Stimulated activated naive CD8-positive, alpha-beta T cell treated with anti-CD3 and anti-CD28 coated beads, Interleukin-15, Interleukin-2, amounts not matched to agents 100 U/mL and 50 U/mL, for 24 hours (primary cell): ENCODE results near the gene SAFB.
"Not testable (repeated sequence)": the region's sequence is repeated elsewhere in the genome, so short reads cannot be mapped to it uniquely, and the experiment has no call there.

ENCODE experiments used
- ATAC-seq: fragments of 150-1000 bp; cut with Tn5 transposase; one replicate; pipeline ENCODE4 v1.10.0; 2021
- DNase-seq: peaks from one replicate; pipeline ENCODE4 v3.0.0; 2021

SAFB gene

DNA sequence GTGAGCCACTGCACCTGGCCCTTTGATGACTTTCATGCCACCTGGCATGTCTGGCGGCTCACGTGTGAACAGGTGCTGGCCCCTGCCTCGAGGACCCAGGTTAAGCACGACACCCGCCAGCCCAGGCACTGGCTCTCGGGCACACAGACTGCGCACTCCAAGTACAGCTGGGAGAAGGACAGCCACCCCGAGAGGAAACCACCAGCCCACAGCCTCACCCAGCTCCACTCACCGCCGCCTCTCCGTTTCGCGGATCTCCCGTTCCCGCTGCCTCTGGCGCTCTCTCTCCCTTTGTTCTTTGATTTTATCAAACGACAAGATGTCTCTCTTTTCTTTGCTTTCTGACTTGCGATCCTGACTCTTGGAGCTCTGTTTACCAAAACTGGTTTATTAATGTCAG, 27.8 kb upstream of the SAFB start:
- DNase-seq (no peak), ATAC-seq (no peak)

DNA sequence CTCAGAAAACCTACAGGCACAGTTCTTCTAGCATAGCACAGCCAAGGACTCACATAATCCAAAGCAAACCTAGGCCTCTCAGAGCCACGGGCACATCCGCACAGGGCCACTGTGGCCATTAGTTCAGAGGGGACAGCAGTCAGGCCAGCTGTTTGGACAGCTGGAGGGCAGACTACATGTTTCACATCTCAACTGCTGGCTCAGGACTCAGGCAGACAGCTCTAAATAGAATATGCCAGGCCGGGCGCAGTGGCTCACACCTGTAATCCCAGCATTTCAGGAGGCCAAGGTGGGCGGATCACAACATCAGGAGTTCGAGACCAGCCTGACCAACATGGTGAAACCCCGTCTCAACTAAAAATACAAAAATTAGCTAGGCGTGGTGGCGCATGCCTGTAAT, 27.1 kb upstream of the SAFB start:
- ATAC-seq (no peak), DNase-seq (no peak)

DNA sequence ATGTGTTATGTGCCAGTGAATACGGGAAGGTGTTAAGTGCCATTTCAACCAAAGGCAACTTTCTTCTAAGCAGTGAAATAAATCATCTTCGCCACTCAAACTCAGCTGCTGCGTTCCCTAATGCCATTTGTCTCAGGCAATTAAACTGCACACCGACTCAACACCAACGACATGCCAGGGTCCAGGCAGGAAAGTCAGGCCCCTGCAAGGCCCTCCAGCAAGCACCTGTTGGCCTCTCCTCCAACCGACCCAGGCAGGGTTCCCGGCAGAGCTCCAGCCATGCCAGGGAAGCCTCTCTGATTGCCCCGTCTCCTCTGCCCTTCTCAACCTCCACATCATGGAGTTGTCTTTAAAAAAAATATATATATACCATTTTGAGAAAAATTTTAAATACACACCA, 22.1 kb upstream of the SAFB start:
- ATAC-seq (no peak), DNase-seq (no peak)

DNA sequence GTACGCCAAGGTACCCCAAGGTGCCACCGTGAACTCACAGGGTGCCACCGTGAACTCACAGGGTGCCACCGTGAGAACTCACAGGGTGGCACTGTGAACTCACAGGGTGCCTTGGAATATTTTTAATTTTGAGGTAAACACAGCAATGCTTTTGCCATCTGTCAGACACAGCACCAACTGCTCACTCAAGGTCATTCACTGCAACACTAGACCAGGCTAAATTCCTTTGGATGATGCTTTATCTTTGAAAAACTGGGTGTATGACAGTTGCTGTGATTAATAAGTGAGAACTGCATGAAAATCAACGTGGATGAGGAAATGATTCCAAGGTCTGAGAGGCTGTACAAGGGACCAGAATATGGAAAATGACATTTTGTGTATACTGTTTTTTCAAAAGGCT, 19.3 kb upstream of the SAFB start:
- DNase-seq (no peak), ATAC-seq (no peak)

DNA sequence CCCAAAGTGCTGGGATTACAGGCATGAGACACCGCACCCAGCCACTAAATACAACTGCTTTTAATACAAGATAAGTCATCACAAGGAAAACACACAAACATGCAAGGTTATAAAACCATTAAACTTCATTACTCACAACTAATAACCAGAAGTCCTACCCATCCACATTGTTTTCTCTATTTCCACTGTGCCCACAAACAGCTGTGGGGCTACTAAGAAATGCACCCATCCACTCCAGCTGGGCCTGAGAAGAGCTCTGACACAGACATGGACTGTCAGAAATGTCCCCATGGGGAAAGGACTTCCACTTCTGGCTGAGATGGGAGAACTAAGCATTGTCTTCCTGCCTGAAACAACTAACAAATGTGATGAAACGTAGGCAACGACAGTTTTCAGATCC, 17.5 kb upstream of the SAFB start:
- ATAC-seq (no peak), DNase-seq (no peak)

DNA sequence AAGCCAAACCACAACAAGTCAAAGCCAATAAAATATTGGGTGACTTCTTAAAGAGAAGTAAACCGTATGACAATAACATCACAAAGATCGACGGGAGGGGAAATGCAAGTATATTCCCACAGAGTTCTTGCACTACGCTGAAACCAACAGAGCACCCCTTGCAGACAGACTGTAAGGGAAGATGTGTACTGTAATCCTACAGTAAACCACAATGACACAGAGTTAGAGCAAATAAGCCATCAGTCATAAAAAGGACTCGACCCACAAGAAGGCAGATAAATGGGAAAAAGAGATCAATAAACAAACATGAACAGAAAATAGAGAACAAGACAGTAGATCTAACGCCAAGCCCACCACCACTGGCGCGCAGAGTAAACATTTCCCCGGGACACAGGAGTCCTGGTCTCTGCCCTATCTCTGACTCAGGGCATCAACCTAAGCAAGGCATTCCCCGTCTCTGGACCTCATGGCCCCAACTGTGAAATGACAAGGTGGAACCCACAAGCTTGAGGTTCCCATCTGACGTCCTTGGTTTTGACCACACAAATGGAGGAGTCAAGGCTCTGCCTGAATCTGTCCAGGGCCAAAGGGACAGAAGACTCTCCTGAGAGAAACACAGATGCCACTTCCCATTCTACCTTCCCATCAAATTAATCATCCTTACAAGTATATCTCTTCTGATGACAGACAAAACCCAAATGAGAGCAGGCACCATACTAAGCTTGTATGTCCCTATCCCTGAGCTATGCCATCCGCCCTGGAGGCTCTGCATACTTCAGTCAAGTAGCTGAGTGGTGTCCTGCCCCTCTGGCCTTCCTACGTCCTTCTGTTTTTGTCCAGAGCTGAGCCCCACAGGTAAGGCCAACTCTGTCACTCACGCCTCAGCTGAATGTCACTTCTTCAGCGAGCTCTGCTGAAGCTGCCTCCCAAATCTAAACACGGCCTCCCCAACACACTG, 15.3 kb upstream of the SAFB start:
- ATAC-seq: no peak
- DNase-seq: no peak

DNA sequence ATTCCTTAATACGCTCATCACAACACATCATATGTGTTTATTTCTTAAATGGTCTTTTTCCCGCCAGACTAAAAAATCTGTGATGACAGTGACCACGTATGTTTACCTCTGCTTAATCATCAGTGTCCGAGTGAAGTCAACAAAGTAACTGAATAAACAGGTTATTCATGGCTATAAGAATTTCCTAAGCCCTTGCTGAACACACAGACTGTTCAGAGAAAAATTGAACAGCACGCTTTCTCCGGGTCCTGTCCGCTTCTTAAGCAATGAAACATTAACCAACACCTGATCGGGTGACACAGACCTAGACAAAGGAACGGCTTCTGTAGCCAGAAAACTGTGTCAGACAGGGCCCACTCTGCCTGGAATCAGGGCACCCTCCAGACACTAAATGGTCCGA, 14.6 kb upstream of the SAFB start:
- ATAC-seq (no peak), DNase-seq (no peak)

DNA sequence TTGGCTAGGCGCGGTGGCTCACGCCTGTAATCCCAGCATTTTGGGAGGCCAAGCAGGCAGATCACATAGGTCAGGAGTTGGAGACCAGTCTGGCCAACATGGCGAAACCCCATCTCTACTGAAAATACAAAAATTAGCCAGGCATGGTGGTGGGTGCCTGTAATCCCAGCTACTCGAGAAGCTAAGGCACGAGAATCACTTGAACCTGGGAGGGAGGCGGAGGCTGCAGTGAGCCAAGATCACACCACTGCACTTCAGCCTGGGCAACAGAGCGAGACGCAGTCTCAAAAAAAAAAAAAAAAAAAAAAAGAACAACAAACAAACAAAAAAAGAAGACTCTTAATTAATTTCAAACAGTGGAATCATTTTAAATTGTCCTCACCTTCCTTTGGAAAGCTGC, 14.1 kb upstream of the SAFB start:
- not testable (repeated sequence) for ATAC-seq, DNase-seq

DNA sequence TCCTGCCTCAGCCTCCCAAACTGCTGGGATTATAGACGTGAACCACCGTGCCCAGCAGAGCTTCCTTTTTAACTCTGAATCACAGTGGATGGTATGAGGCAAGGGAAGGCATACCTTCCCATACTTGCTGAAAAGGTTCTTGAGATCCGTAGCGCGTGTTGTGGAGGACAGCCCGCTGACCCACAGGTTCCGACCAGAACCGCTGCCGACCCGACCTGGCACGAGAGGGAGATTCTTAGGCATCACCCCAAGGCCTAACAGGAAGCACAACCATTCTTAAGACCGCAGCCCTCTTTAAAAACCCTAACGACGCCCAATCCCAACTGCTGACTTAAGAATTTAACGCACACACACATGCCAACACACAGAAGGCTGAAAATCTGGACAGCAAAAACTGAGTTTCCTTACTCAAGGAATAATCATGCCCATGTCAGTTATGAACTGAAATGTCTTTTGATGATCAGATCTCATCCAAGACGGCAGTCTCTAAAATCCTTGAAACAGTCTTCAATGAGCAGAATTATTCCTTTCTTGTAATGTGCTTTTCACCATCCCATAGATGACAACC, 12.9 kb upstream of the SAFB start:
- ATAC-seq (no peak), DNase-seq (no peak)

DNA sequence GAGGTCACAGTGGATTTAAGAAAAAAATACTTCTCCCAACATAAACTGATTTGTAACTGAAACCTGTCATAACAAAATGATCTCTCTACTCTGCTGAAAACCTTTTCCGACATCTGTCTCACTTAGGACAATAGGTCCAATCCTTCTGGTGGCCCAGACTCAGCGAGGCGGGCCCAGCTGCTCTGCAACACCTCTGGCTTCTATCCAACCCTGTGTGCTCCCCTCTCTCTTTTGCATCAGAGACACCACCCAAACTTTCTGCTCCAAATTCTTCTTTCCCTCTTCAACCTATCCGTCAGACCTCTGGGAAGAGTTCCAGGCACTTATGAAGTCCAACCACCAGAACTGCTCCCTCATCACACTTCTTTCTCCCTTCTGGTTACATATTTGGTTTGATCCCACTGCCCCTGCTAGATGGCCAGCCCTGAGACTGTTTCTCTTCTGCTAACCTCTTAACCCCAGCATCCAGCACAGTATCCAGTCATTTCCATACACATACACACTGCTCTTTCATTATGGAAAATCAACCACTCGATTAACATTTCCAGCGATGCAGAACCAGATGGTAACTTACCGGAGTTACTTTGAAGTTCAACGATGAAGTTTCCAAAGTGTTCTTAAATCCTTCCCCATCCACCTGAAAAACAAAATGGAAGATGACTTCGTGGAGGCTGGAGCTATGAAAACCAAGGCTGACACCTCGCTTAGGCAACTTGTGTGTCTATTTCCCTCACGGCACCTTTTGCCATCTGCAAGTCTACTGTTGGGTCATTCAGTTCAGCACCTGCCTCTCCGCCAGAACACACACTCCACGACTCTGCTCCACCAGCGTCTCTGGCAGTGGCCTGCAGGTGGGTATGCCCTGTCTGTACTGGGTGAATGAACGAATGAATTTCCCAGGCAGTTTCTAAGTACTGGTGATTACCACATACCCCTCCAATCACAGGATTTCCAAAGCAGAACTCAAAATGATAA, 9.7 kb upstream of the SAFB start:
- DNase-seq: no peak
- no peak for ATAC-seq

DNA sequence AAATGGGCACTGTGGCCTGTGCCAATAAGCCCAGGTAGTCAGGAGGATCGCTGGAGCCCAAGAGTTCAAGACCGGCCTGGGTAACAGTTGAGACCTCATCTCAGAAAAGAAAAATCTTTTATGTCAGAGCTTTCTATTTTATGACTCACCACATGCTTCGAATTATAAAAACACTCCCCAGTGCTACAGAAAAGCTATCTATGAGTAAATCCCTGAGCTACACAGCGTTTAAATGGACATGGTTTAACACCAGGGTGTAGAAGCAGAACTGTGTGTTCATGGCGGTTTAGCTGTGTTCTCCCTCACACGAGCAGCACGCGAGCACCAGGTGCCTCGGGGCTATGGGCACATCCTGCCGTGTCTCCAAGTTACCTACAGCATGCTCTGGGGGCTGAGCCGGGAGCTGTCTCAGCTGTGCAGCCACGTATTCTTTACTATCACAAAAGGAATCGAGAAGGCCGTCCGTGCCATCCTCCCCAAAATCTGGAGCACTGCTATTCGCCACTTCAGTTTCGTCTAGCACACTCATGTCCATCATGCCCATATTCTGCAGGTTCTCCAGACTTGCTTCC, 7.0 kb upstream of the SAFB start:
- ATAC-seq (no peak), DNase-seq (no peak)

DNA sequence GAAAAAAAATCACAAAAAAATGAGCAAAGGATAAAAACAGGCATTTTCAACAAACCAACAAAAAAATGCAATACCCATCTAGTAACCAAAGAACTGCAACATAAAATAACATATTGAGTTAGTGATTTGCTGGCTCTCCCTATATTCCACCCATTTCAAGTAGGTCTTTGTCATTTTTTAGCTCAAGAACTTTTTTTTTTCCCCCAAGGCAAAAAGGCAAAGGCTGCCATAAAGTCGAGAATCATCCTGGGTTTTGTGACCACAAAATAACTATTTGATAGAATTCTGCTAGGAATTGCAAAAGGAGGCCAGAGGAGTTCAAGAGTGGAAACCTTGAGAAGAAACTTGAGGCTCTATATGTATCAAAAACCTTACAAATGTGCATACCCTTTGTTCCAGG, 5.8 kb upstream of the SAFB start:
- no peak for DNase-seq
- no peak for ATAC-seq

DNA sequence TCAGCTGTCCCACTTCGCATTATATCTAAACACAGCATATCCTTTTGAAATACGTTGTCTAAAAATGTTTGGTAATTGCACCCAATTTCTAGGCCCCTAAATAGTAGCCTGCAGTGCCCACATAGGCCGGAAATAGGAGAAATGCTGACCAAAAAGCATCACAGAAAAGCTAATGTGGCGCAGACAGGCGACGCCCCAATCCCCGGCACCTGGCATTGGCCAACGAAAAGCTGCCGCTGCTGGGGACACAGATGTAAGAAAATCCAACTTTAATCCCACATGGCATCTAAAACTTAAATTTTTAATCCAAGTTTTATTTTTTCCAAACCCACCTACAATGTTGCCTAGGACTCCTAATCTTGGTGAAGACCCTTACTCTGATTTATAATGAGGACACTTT, 4.3 kb upstream of the SAFB start:
- no peak for ATAC-seq
- no peak for DNase-seq

DNA sequence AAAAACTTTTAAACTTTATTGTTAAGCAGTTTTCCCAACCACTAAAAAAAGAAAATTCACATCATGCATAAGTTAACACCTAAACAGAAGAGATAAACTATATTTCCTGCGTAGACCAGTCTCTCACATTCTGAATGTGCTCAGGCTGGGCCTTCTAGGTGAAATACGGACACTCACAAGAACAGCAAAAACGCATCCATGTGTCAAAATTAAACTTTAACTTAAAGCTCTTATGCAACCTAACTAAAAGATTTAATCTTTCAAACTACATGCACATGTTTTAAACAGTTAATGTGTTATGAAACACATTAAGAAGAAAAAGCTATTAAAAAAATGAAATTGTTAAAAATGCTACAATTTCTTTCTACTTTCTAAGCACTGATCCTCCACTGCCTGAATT, 2.9 kb upstream of the SAFB start:
- no peak for DNase-seq
- ATAC-seq: no peak

DNA sequence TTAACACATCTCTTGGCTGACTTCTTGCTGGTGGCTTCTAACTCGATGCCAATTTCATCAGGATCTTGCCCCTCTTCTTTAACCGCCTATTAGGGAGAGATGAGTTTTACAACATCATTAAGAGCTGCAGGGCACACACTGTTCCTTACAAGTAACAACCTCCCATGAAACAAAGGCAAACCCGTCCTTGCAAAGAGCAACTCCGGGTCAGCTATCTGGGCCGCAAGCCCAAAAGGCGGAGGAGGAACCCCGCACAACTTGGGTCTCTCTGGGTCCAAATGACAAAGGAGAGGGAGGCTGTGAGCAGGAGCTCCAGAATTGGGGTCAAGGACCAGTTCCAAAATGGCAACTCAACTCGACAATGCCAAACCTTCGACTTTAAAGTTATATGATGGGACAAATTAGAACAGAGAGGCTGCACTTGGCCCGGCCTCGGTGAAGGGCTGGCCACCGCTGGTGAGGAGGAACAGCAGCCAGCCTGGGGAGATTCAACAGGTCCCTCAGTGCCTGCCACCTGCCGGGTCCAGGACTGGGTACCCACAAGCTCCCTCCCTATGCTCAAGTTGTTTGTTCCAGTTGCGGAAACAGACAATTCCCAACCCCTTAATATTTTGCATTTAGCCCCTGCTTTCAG, 1.5 kb upstream of the SAFB start:
- ATAC-seq (no peak), DNase-seq (peak; percentile 18)

DNA sequence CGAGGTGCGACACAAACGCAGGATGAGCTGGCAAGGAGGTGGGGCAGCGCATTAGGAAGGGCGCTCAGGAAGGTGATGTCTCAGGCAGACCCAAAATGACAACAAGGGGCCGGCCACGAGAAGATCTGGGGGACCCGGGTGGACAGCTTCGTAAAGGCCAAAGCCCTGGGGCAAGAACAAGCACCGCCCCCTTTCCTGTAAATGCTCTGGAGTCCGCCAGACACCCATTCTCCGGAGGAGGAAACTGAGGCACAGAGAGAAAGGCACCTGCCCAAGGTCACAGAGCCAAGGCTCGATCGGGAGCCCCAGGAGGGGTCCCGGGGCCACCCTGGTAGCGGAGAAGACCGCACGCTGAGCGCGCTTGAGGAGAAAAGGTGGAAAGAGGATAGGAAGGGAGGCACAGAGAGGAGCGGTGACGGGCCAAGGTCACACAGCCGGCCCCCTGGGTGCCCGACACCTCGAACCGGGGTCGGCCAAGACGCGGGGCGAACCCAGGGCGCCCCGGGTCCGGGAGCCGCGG, 878 bp upstream of the SAFB start:
- peak; percentile 38 for DNase-seq
- peak; percentile 0 for ATAC-seq

DNA sequence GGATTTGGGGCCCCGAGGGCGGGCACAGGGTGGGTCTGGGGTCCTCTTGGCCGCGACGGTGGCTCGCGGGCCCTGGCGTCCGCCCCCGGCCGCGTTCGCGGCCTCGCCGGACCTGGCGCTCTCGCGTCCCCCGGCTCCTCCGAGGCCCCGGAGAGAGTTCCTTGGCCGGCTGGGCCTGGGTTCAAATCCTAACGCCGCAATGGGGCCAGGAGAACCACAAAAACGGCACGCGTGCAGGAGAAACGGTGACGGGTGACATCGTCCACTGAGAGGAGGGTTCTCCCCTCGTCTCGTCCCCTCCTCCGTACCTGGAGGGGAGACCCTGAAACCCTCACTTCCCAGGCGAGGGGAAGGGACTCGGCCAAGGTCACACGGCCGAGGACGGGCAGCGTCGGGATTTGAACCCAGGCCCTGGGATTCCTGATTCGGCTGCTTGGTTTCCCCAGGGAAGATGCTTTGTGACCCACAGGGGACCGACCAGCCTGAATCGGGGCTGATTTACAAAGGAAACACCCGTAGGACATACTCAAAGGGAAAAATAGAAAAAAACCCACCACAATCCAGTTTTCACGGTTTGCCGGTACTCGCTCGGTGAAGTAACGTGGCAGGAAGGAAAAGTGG, 624 bp downstream of the SAFB start:
- ATAC-seq (no peak), DNase-seq (peak; percentile 46)

DNA sequence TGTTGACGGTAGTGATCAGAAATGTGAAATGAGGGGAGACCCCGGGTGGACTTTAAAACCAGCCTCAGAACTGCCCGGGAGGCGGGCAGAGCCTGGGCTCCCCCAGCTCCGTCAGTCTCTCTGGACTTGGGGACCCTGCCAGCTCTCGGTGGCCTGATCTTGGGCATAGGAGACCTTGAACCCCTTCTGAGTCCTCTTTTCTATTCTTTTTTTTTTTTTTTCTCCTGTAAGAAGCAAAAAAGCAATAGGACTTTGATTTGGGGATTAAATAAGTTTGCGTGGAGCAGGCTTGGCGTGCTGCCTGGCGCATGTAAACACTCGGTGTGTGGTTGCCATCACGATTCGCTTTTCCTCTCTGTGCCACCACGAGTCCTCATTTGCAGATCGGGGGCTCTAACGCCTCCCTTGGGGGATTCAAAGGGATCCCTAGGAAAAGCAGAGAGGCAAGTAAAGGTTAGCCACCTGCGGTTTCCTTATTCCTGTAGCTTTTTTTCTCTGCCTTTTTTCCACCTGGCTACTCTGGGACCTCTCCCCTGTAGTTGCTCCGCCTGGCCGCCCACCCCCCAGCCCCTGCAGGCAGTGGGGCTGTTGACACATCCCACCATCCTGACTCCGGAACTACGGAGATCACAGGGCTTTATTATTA, 1.3 kb downstream of the SAFB start:
- DNase-seq: peak; percentile 26
- no peak for ATAC-seq

DNA sequence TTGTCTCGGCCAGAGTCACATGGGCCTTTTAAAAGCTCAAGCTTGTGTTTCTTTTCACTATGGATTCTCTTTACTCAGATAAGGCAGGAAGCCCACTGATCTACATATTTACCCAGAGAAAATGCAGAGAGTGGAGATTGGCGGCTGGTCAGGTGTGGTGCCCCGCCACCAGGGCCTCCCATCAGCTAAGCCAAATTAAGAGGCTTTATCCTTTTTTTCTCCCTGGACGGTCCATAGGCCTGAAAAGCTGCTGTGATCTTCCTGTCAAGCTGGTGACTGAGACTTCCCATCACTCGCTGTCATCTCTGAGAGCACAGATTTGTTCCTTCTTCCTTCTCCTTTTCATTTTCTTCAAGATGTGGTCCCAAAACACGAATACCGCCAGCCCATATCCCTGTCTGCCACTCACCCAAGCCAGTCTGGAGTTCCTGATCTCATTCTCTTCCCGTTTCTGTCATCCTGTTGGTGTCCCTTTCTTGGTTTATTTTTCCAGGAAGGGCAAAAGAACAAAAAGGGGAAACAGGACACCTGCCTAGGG, 1.9 kb downstream of the SAFB start:
- DNase-seq (no peak), ATAC-seq (no peak)

DNA sequence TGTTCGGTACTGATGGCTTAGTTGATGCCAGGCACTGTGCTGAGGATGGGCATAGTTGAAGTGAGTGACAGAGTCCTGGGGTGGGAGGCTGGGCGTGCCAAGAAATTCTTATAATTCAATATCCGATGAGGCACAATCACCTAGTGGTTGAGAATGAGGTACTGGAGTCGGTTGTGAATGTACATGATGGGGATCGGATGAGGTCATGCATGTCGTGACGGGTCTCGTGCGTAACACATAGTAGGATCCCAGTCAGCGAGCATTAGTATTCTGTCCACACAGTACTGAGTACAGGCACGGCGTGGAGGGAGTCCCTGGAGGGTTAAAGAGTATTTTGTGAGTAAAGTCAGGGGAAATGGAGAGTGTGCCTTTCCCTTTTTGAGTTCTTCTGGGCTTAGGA, 2.8 kb downstream of the SAFB start:
- ATAC-seq (no peak), DNase-seq (no peak)
